ENCODE results near the gene EGFR. TPM values are rescaled to one million over a fixed set of nuclear protein-coding genes. Genes with fewer than 3 reads are reported as not detected.

EGFR gene
- total RNA-seq, 1 donor from 2014 or later: 67.2 TPM

GRCh38 chr7:55077561-55078410 lies 59.0 kb downstream of the EGFR start:
- Histone ChIP-seq H3K27me3 (ENCODE audit: control insufficient read depth, insufficient read depth, low read length) (no peaks in the 10 kb centered on the region), H3K36me3 (ENCODE audit: control insufficient read depth, insufficient read depth, low read length) (no peaks in the 10 kb centered on the region), H3K4me3 (ENCODE audit: low read depth, low read length) (no peak overlapping the region)
- no peak for DNase-seq (ENCODE audit: low read depth)
- TF ChIP-seq, protein P1, sequence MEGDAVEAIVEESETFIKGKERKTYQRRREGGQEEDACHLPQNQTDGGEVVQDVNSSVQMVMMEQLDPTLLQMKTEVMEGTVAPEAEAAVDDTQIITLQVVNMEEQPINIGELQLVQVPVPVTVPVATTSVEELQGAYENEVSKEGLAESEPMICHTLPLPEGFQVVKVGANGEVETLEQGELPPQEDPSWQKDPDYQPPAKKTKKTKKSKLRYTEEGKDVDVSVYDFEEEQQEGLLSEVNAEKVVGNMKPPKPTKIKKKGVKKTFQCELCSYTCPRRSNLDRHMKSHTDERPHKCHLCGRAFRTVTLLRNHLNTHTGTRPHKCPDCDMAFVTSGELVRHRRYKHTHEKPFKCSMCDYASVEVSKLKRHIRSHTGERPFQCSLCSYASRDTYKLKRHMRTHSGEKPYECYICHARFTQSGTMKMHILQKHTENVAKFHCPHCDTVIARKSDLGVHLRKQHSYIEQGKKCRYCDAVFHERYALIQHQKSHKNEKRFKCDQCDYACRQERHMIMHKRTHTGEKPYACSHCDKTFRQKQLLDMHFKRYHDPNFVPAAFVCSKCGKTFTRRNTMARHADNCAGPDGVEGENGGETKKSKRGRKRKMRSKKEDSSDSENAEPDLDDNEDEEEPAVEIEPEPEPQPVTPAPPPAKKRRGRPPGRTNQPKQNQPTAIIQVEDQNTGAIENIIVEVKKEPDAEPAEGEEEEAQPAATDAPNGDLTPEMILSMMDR (IDR thresholded peaks at IDR 0.05; ENCODE audit: insufficient read depth, low read length, poor library complexity, severe bottlenecking): no peak

DNA sequence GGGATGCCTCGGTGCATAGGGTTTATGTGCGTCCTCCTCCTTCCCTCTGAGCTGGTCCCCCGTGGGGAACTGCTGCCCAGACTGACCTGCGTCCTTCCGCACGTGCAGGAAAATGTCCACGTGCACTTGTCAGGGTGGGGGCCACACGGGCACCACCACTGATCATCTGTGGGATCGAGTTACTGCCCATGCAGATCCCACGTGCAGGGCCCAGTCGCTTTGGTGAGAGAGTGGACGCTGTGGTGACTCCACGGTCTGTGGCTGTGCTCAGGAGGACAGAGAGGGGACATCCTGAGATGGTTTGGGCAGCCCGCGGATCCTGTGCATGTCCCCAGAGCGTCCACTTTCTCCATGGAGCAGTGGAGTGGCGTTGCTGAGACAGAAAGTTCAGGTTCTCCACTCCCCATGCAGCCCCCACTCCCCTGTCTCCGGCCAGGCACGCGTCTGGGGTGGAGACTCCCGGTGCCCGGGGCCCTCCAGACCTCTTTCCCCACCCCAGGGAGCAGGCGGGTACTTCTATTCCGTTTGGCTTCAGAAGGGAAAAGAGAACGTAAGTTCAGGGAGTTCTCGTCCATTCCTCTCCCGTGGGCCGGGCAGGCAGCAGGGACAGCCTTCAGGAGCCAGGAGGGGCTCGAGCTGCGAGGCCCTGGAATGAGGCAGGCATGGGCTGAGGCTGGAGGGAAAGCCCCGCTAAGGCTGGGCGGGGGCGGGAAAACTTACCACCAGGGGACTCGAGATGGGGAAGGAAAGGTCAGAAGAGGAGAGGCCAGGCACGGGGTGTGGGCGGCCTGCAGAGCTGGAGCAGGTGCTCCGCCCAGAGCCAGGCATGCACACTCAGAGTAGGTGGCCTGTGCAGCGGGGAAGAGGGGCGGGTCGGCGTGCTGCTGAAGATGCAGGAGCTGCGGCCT lies 59.9 kb downstream of the EGFR start:
- TF ChIP-seq, protein P1 (IDR thresholded peaks at IDR 0.05; ENCODE audit: insufficient read depth, low read length, poor library complexity, severe bottlenecking): peak; percentile 3
- Histone ChIP-seq H3K27me3 (ENCODE audit: control insufficient read depth, insufficient read depth, low read length) (no peaks in the 10 kb centered on the region), H3K4me3 (ENCODE audit: low read depth, low read length) (no peak overlapping the region), H3K36me3 (ENCODE audit: control insufficient read depth, insufficient read depth, low read length) (no peaks in the 10 kb centered on the region)
- no peak for DNase-seq (ENCODE audit: low read depth)

GRCh38 chr7:55080000-55080623 lies 61.3 kb downstream of the EGFR start:
- TF ChIP-seq, protein P1 (IDR thresholded peaks at IDR 0.05; ENCODE audit: insufficient read depth, low read length, poor library complexity, severe bottlenecking): no peak
- no peak for DNase-seq (ENCODE audit: low read depth)
- Histone ChIP-seq H3K27me3 (ENCODE audit: control insufficient read depth, insufficient read depth, low read length) (no peaks in the 10 kb centered on the region), H3K36me3 (ENCODE audit: control insufficient read depth, insufficient read depth, low read length) (no peaks in the 10 kb centered on the region), H3K4me3 (ENCODE audit: low read depth, low read length) (no peak overlapping the region)

DNA sequence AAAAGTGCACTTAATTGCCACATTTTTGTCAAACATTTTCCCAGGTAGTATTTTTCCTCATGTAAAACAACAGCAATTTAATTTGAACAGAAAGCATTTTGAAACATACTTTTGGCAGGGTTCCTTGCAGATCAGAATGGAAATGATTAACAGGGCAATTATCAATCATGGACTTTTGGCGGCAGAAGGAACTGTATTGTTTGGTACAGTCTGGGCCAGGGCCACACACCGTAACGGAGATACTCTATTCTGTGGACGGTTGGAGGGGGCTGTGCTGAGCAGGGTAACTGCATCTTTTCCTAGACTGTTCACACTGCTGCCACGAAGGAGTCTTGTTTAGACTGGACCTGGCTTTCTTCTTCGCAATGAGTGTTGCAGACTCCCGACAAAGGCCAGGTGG lies 62.3 kb downstream of the EGFR start:
- H3K27me3 ChIP-seq (ENCODE audit: control insufficient read depth, insufficient read depth, low read length): no peaks in the 10 kb centered on the region
- DNase-seq (ENCODE audit: low read depth): no peak
- H3K4me3 ChIP-seq (ENCODE audit: low read depth, low read length): no peak overlapping the region
- TF ChIP-seq, protein P1 (IDR thresholded peaks at IDR 0.05; ENCODE audit: insufficient read depth, low read length, poor library complexity, severe bottlenecking): no peak
- H3K36me3 ChIP-seq (ENCODE audit: control insufficient read depth, insufficient read depth, low read length): no peaks in the 10 kb centered on the region

DNA sequence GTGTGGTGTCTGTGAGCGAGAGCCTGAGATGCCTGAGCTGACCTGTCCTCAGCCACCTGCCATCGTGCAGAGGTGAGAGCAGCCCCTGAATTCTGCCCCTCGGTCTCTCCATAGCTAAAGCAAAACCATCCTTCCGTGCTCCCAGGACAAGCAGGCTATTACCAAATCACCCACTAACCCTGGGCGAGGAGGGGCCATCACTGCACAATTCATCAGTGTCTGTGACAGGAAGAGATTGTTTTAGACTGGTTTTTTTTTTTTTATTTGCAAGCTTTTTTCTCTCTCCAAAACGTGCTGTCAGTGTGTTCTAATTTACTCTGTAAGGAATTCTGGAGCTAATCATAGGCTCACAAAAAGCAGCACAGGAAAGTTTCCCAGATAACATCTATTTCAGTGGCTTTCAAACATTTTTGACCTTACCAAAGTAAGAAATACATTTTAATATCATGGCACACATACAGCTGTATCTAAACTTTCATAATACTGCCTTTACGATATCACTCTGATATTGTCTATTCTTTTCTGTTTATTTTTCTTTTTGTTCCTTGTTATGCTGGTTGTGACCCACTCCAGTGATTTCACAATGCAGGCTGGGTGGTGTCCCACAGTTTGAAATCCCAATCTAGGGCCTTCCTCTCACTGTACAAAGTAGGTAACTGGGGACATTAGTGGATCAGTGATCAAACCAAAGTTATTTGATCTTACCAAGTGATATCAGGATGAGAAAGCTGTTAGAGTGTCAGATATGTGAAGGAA lies 62.8 kb downstream of the EGFR start:
- no peak for DNase-seq (ENCODE audit: low read depth)
- H3K36me3 ChIP-seq (ENCODE audit: control insufficient read depth, insufficient read depth, low read length): no peaks in the 10 kb centered on the region
- no peak overlapping the region for H3K4me3 ChIP-seq (ENCODE audit: low read depth, low read length)
- TF ChIP-seq, protein P1 (IDR thresholded peaks at IDR 0.05; ENCODE audit: insufficient read depth, low read length, poor library complexity, severe bottlenecking): no peak
- H3K27me3 ChIP-seq (ENCODE audit: control insufficient read depth, insufficient read depth, low read length): no peaks in the 10 kb centered on the region
